Mucosa of stomach (tissue), 1 donor: Measurements from ENCODE around the gene MRPS26.
"Not testable (repeated sequence)": the region's sequence is repeated elsewhere in the genome, so short reads cannot be mapped to it uniquely, and the experiment has no call there.

Experiments used
- H3K27me3 ChIP-seq: one replicate; pipeline ENCODE4 v1.7.0; 2013; ENCODE audit warnings: mild to moderate bottlenecking, low read length; ENCODE audit not compliant: control insufficient read depth, insufficient read depth
- H3K36me3 ChIP-seq: one replicate; pipeline ENCODE4 v1.7.0; 2013; ENCODE audit warnings: low read length; ENCODE audit not compliant: control insufficient read depth, insufficient read depth
- H3K4me1 ChIP-seq: one replicate; pipeline ENCODE4 v1.7.0; 2013; ENCODE audit warnings: mild to moderate bottlenecking, low read length; ENCODE audit not compliant: control insufficient read depth, insufficient read depth
- H3K4me3 ChIP-seq: one replicate; pipeline ENCODE4 v1.7.0; 2013; ENCODE audit warnings: low read length
- H3K9ac ChIP-seq: one replicate; pipeline ENCODE4 v1.7.0; 2013; ENCODE audit warnings: mild to moderate bottlenecking, low read length, moderate library complexity
- H3K9me3 ChIP-seq: one replicate; pipeline ENCODE4 v1.7.0; 2013; ENCODE audit warnings: mild to moderate bottlenecking, low read length, moderate library complexity; ENCODE audit not compliant: control insufficient read depth
- donor health status: Pancreatic carcinoma.

Gene MRPS26

DNA sequence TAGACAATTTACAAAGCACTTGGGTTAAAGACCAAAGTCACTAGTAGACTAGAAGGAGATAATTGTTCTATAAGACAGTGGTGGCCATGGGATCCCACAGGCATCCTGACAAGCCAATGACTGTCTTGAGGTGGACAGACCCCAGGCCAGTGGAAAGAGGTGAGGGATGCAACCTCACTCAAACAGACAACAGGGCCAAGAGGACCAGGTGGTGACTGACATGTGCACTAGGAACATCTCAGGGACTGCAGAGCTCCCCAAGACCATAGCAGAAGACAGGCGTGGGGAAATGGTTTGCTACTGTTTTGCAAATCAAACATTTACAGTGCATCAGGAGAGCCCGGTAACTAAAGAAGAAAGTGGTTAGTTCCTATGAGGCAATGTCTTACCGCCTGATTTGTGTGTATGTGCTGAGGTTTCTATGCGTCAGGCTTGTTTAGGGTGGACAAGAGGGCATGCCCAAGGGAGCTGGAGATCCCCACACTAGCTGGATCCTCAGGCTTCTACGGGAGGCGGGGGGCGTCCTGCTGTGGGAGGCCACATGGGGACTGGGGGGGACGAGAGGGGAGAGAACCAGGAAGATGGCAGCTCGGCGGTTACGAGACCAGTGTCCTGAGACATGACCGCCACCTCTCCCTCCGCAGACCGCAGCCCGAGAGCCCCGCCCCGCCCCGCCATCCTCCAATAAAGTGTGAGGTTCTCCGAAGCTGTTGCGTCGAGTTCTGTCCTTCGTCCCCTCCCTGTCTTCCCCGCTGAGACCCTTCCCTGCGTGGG is 623 bp upstream of the MRPS26 start:
- no peaks in the 10 kb centered on the region for H3K9me3 ChIP-seq
- peak overlapping the region; percentile 70 for H3K9ac ChIP-seq
- H3K4me3 ChIP-seq, result peak overlapping the region; percentile 79
- H3K4me1 ChIP-seq, result peaks cover 19% of the 10 kb centered on the region
- peaks cover 9% of the 10 kb centered on the region for H3K36me3 ChIP-seq
- no peaks in the 10 kb centered on the region for H3K27me3 ChIP-seq

DNA sequence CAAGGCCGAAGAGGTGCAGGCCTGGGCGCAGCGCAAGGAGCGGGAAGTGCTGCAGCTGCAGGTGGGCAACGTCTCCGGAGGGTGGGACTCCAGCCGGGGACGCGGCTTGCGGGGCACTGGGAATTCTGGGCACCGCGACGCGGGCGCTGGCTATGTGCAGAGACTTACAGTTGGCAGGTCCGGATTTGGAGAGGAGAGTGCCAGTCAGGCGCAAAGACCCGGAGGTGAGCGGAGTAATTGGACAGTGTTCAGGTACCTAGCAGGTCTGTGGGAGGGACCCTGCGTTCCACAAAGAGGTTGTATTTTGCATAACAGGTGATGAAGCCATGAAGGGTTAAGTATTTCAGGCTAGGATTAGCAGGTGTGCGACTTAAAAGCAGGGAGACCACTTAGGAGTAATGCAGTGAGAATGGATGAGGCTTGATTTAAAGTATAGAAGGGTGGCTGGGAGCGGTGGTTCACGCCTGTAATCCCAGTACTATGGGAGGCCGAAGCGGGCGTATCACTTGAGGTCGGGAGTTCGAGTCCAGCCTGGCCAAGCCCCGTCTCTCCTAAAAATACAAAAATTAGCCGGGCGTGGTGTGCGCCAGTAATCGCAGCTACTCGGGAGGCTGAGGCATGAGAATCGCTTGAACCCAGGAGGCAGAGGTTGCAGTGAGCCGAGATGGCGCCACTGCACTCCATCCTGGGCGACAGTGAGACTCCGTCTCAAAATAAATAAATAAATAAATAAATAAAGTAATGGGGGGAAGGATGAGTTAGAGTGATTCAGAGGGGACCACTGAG is 1.0 kb downstream of the MRPS26 start:
- H3K36me3 ChIP-seq, result peaks cover 9% of the 10 kb centered on the region
- H3K27me3 ChIP-seq, result no peaks in the 10 kb centered on the region
- peaks cover 15% of the 10 kb centered on the region for H3K4me1 ChIP-seq
- H3K4me3 ChIP-seq, result peak overlapping the region; percentile 79
- peak overlapping the region; percentile 70 for H3K9ac ChIP-seq
- H3K9me3 ChIP-seq, result no peaks in the 10 kb centered on the region

DNA sequence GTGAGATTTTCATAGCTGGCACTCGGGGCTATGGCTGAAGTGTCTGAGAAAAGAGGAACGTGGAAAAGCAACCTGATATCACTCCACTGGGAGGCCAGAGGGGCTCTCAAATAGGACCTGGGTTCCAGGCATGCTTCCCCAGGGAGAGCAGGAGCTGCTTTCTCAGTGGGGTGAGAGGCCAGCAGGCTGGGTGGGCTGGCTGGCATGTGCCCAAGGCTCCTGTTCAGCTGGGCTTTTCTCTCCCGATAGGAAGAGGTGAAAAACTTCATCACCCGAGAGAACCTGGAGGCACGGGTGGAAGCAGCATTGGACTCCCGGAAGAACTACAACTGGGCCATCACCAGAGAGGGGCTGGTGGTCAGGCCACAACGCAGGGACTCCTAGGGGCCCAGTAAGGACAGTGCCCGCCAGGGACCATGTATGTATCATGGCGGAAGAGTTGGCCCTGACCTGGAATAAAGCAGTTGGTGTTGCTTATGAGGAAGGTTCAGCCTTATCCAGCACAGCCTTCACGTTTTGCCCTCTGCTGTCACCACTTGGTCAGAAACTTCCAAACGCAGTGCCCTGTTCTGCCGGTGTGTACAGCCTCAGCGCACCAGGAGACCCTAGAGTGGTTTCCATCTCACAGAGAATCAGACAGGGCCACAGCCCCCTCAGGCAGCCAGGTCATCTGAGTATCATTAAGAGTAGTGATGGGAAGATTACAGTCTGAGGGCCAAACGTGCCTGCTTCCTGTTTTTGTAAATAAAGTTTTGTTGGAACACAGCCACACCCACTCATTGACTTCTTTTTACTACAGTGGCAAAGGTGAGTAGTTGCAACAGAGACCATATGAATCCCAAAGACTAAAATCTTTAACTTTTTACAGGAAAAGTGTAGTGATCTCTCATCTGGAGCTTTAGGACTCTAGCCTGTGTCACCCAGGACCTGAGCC is 1.9 kb downstream of the MRPS26 start:
- H3K27me3 ChIP-seq, result no peaks in the 10 kb centered on the region
- H3K36me3 ChIP-seq, result peaks cover 9% of the 10 kb centered on the region
- no peak overlapping the region for H3K4me3 ChIP-seq
- H3K9ac ChIP-seq, result no peak overlapping the region
- H3K4me1 ChIP-seq, result peaks cover 13% of the 10 kb centered on the region
- H3K9me3 ChIP-seq, result no peaks in the 10 kb centered on the region

DNA sequence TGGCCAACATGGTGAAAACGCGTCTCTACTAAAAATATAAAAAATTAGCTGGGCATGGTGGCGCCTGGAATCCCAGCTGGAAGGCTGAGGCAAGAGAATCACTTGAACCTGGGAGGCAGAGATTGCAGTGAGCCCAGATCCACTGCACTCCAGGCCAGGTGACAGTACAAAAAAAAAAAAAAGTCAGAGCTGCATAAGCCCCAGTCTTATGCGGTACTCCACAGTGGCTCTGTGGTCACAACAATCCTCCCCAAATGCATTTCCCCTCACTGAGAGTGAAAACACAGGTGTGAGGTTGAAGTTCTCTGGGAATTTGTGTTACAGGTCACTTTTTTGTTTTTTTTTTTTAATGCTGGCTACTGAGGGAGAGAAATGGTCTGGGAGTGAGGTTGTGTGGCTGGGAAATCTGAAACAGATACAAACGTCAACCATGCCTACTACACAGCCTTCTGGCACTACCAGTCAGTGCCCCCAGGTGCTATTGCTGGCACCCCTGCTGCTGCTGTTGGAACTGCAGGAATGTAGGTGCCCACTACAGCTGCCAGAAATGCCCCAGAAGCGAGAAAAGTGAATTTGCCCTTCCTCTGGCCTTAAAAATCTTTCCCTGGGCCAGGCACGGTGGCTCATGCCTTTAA is 5.7 kb downstream of the MRPS26 start:
- Histone ChIP-seq H3K27me3 (no peaks in the 10 kb centered on the region), H3K4me1 (peaks cover 13% of the 10 kb centered on the region), H3K9ac (no peak overlapping the region), H3K4me3 (no peak overlapping the region), H3K36me3 (peaks cover 9% of the 10 kb centered on the region), H3K9me3 (no peaks in the 10 kb centered on the region)

DNA sequence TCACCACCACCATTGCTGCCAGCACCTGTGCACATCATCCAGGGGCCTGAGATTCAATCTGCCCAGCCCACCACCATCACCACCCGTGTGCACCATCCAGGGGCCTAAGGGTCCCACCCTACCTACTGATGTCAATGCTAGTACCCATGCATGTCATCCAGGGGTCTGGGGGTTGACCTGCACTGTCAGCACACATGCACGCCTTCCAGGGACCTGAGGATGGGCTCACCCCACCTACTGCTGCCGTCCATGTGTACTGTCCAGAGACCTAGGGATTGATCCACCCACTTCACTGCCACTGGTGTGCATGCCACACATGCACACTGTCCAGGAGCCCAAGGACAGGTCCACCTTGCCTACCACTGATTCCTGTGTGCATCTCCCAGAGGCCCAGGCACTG is 13.6 kb downstream of the MRPS26 start:
- no peaks in the 10 kb centered on the region for H3K27me3 ChIP-seq
- no peaks in the 10 kb centered on the region for H3K4me1 ChIP-seq
- no peaks in the 10 kb centered on the region for H3K36me3 ChIP-seq
- H3K9me3 ChIP-seq, result no peaks in the 10 kb centered on the region
- H3K4me3 ChIP-seq, result no peak overlapping the region
- no peak overlapping the region for H3K9ac ChIP-seq

DNA sequence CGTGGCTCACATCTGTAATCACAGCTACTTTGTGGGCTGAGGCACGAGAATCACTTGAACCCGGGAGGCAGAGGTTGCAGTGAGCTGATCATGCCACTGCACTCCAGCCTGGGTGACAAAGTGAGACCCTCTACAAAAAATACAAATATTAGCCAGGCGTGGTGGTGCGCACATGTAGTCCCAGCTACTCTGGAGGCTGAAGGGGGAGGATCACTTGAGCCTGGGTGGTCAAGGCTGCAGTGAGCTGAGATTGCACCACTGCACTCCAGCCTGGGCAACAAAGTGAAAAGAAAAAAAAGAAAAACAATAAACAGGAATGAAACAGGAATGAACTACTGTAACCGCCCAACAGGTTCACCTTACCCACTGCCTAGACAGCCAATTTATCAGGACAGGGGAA is 18.3 kb downstream of the MRPS26 start:
- H3K27me3 ChIP-seq, H3K4me3 ChIP-seq, H3K4me1 ChIP-seq: not testable (repeated sequence)

DNA sequence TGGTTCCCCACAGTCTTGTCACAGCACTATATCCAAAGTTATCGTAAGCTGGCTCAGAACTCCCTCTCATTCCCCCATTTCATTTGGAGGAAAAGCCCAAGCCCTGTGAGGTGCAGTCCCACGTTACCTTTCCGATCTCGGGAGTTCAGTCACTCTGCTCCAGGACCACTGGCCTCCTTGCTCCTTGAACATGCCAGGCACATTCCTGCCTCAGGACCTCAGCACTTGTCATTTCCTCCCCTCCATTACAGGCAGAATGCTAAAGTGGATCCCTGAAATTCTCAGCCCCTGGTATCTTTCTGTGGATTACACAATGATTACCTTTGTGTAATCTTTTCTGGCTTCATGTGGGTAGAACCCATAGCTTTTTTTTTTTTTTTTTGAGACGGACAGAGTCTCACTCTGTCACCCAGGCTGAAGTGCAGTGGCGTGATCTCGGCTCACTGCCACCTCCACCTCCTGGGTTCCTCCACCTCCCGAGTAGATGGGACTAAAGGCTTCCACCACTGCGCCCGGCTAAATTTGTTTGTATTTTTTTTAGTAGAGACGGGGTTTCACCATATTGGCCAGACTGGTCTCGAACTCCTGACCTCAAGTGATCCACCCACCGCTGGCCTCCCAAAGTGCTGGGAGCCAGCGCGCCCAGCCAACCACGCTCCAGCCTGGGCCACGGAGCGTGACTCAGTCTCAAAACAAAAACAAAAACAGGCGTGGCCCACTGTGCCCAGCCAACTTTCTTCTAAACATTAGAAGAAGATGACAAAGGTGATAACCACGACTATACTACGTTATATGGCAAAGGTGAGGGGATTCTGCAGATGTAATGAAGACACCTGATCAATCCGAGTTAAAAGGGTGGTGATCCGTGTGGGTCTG is 21.5 kb downstream of the MRPS26 start:
- Histone ChIP-seq H3K4me1 (peaks cover 9% of the 10 kb centered on the region), H3K4me3 (no peak overlapping the region), H3K27me3 (peaks cover 9% of the 10 kb centered on the region), H3K9ac (no peak overlapping the region), H3K9me3 (no peaks in the 10 kb centered on the region), H3K36me3 (no peaks in the 10 kb centered on the region)

More for the DNA sequence above, 18.3 kb downstream of the MRPS26 start:
- not testable (repeated sequence) for H3K9ac ChIP-seq, H3K9me3 ChIP-seq, H3K36me3 ChIP-seq

DNA sequence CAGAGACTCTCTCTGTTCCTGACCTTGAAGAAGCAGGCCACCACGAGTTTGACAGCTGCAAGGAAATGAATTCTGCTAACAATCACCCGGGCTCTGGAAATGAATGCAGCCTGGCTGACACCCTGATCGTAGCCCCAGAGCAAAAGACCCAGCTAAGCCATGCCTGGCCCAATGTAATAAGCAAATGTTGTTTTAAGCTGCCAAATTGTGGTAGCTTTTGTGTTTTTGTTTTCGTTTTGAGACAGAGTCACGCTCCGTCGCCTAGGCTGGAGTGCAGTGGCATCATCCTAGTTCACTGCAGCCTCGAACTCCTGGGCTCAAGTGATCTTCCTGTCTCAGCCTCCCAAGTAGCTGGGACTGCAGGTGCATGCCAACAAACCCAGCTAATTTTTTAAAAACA is 22.2 kb downstream of the MRPS26 start:
- no peak overlapping the region for H3K9ac ChIP-seq
- no peaks in the 10 kb centered on the region for H3K36me3 ChIP-seq
- H3K4me3 ChIP-seq, result no peak overlapping the region
- H3K27me3 ChIP-seq, result peaks cover 16% of the 10 kb centered on the region
- H3K9me3 ChIP-seq, result no peaks in the 10 kb centered on the region
- H3K4me1 ChIP-seq, result peaks cover 12% of the 10 kb centered on the region

DNA sequence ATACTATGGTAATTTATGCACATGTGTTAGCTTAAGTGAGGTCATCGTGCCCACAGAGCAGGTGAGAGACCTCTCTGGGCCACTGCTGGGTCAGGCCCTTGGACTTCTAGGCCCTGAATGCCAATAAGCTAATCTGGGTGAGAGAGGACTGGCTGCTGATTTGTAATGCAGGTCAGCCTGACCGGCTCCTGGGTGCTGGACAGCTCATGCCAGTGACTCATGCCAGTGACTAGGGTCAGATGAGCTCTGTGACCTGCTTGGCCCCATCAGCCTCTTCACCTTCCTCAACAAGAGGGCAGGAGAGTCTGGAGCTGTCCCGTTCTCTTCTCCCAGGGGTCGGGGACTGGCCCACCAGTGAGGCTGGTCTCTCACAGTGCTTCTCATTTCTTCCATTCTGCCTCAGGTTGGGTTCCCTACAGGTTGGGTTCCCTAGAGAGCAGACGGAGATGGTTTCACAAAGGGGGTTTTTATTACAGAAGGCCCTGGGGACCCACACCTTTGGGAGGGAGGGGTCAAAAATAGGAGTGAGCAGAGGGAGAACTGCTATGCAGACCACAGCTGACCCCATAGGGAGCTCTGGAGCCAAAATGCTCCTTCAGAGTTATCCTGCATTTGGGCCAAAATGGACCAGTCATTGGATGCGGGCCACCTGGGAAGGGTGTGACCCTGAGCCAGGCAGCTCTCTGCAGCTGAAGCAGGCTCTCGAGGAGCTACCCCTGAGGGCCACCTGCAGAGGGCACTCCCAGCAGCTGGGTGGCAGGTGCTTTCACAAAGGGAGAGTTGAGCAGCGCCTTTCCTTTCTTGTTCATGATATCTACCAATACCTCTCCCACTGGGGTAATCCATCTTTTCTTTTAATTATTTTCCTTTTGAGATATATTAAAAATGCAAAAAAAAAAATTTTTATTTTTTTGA is 23.4 kb downstream of the MRPS26 start:
- Histone ChIP-seq H3K4me3 (no peak overlapping the region), H3K9me3 (no peaks in the 10 kb centered on the region), H3K27me3 (peaks cover 18% of the 10 kb centered on the region)

DNA sequence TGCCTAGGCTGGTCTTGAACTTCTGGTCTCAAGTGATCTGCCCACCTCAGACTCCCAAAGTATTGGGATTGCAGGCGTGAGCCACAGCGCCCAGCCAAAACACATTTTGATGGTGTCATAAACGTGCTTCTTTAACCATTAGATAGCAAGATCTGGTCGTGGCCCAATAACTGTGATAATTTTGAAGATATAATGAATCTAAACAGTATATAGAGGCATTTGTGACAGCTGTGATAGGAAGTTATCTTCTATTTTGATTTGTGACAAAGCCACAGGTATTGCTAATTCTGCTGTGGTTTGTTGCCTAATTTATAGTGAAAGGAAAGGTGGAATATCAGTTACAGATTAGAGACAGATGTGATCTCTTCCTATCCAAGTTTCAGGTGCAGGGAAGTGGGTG is 24.9 kb downstream of the MRPS26 start:
- Histone ChIP-seq H3K4me1 (peaks cover 16% of the 10 kb centered on the region), H3K27me3 (peaks cover 18% of the 10 kb centered on the region), H3K36me3 (no peaks in the 10 kb centered on the region), H3K9ac (no peak overlapping the region), H3K4me3 (no peak overlapping the region), H3K9me3 (no peaks in the 10 kb centered on the region)

More for the DNA sequence above, 23.4 kb downstream of the MRPS26 start:
- Histone ChIP-seq H3K9ac (no peak overlapping the region), H3K4me1 (peaks cover 12% of the 10 kb centered on the region), H3K36me3 (no peaks in the 10 kb centered on the region)
